K562 (cell line): Measurements from ENCODE around the gene CTIF. TPM values are rescaled to one million over a fixed set of nuclear protein-coding genes. Genes with fewer than 3 reads are reported as not detected.
A peak's percentile ranks its signal among the peaks of the same experiment; 100 is the strongest.

Source experiments
- ARID1B ChIP-seq: fragments of 450-650 bp; IDR thresholded peaks from 2 replicates; pipeline ENCODE4 v1.6.1; 2016; ENCODE audit warnings: antibody characterized with exemption, mild to moderate bottlenecking, inconsistent platforms
- BRD9 ChIP-seq: fragments of 450-650 bp; IDR thresholded peaks from 2 replicates; pipeline ENCODE4 v1.6.1; 2018; ENCODE audit warnings: low read depth; ENCODE audit not compliant: partially characterized antibody
- CBX1 ChIP-seq: sonication (generic); IDR thresholded peaks from 2 replicates; pipeline ENCODE4 v1.6.1; 2016; ENCODE audit warnings: antibody characterized with exemption, low read depth, mild to moderate bottlenecking
- CBX3 ChIP-seq, 2 experiments: IDR thresholded peaks; 1 replicate in 1 of 2; 2 replicates in 1 of 2; pipeline ENCODE4 v1.6.1; 2012; ENCODE audit warnings: inconsistent platforms in 2 of 2, low read length in 2 of 2, borderline replicate concordance in 1 of 2, control low read depth in 1 of 2
- DLX4 ChIP-seq: fragments of 250-450 bp; sonication (Bioruptor Pico); IDR thresholded peaks from 2 replicates; pipeline ENCODE4 v1.6.1; 2021; ENCODE audit warnings: mild to moderate bottlenecking
- EGR1 ChIP-seq: fragments of 450-650 bp; conservative IDR thresholded peaks from 2 replicates; pipeline ENCODE4 v1.6.1; 2017; ENCODE audit warnings: mild to moderate bottlenecking
- ESRRA ChIP-seq: fragments of 450-650 bp; IDR thresholded peaks from 2 replicates; pipeline ENCODE4 v1.6.1; 2014; ENCODE audit warnings: low read depth, mild to moderate bottlenecking, moderate library complexity, borderline replicate concordance
- GABPB2 ChIP-seq: fragments of 250-450 bp; sonication (Bioruptor Pico); conservative IDR thresholded peaks from 2 replicates; pipeline ENCODE4 v1.5.1; 2021; ENCODE audit warnings: mild to moderate bottlenecking
- HMG20A ChIP-seq: fragments of 450-650 bp; formaldehyde crosslinking; conservative IDR thresholded peaks from 2 replicates; pipeline ENCODE4 v1.4.0; 2020; ENCODE audit warnings: mild to moderate bottlenecking, mixed read lengths
- KHSRP ChIP-seq: fragments of 450-650 bp; IDR thresholded peaks from 2 replicates; pipeline ENCODE4 v1.6.1; 2017
- KLF16 ChIP-seq: IDR thresholded peaks from 2 replicates; pipeline ENCODE4 v1.6.1; 2016; ENCODE audit warnings: antibody characterized with exemption
- NCOA1 ChIP-seq: fragments of 450-650 bp; IDR thresholded peaks from 2 replicates; pipeline ENCODE4 v1.6.1; 2016; ENCODE audit warnings: low read depth
- POLR2A ChIP-seq: fragments of 450-650 bp; conservative IDR thresholded peaks from 2 replicates; pipeline ENCODE4 v1.6.1; 2016
- POLR2B ChIP-seq: fragments of 450-650 bp; IDR thresholded peaks from 2 replicates; pipeline ENCODE4 v1.6.1; 2018; ENCODE audit warnings: low read depth; ENCODE audit not compliant: partially characterized antibody
- POLR2G ChIP-seq: fragments of 200-400 bp; formaldehyde crosslinking; IDR thresholded peaks from 2 replicates; pipeline ENCODE4 v1.6.1; 2017; ENCODE audit warnings: low read depth, mild to moderate bottlenecking, antibody characterized with exemption, low read length, moderate library complexity
- RBM39 ChIP-seq: fragments of 200-400 bp; formaldehyde crosslinking; optimal IDR thresholded peaks from 2 replicates; pipeline ENCODE3; 2018; ENCODE audit warnings: low read depth, low read length
- RFX5 ChIP-seq: IDR thresholded peaks from 2 replicates; pipeline ENCODE4 v1.6.1; 2011; ENCODE audit warnings: low read depth, mild to moderate bottlenecking, improper control_type of control experiment, low read length
- SP2 ChIP-seq: IDR thresholded peaks from 2 replicates; pipeline ENCODE4 v1.6.1; 2011; ENCODE audit warnings: mild to moderate bottlenecking, low read depth, low read length, moderate library complexity; ENCODE audit not compliant: poor library complexity, severe bottlenecking; ENCODE audit errors: extremely low read depth
- TAF7 ChIP-seq: fragments of 450-650 bp; IDR thresholded peaks from 2 replicates; pipeline ENCODE4 v1.6.1; 2016; ENCODE audit warnings: missing genetic modification characterization, missing compliant biosample characterization
- TCF7L2 ChIP-seq: fragments of 150-350 bp; IDR thresholded peaks from 2 replicates; pipeline ENCODE4 v1.6.1; 2016; ENCODE audit warnings: low read depth, mild to moderate bottlenecking, low read length, moderate library complexity
- TGIF2 ChIP-seq: sonication (generic); formaldehyde crosslinking; IDR thresholded peaks from 2 replicates; pipeline ENCODE4 v1.8.1; 2022; ENCODE audit warnings: mild to moderate bottlenecking, missing genetic modification reagents, moderate library complexity
- WHSC1 ChIP-seq: IDR thresholded peaks from one replicate; pipeline ENCODE4 v1.6.1; 2012; ENCODE audit warnings: low read length, control low read depth, inconsistent platforms
- XRCC5 ChIP-seq: fragments of 200-400 bp; formaldehyde crosslinking; IDR thresholded peaks from 2 replicates; pipeline ENCODE4 v1.6.1; 2017; ENCODE audit warnings: low read depth, mild to moderate bottlenecking, low read length
- ZBTB12 ChIP-seq: fragments of 250-450 bp; sonication (Bioruptor Pico); IDR thresholded peaks from 2 replicates; pipeline ENCODE4 v1.4.0; 2020
- ZNF263 ChIP-seq: sonication (generic); formaldehyde crosslinking; IDR thresholded peaks from 2 replicates; pipeline ENCODE4 v1.8.0; 2022; ENCODE audit warnings: mild to moderate bottlenecking, missing genetic modification reagents, borderline replicate concordance
- ZNF740 ChIP-seq, 3 experiments: fragments of 200-800 bp in 1 of 3; sonication (Bioruptor generic) in 1 of 3; sonication (generic) in 1 of 3; formaldehyde crosslinking in 1 of 3; IDR thresholded peaks; 2 replicates each; pipeline versions ENCODE4 v1.6.1 to v1.8.0; 2016 to 2022; ENCODE audit warnings: mild to moderate bottlenecking in 2 of 3, missing compliant biosample characterization in 2 of 3, missing genetic modification characterization in 2 of 3, missing genetic modification reagents in 1 of 3
- ZNF785 ChIP-seq: fragments of 250-450 bp; sonication (Bioruptor Pico); IDR thresholded peaks from 2 replicates; pipeline ENCODE4 v1.4.0; 2020; ENCODE audit warnings: mild to moderate bottlenecking
- polyA plus RNA-seq, 8 experiments: library from polyadenylated mRNA; depleted of rRNA in 4 of 8; stranded (reverse) in 5 of 8; unstranded in 3 of 8; fragments of >200 nt; fragmentation: Nextera tagmentation in 2 of 8; fragmentation: Illumina TruSeq in 1 of 8; extraction: Ambion mirVana in 2 of 8; extraction: Trizol in 1 of 8; gene quantifications; 2 replicates each; pipeline versions ENCODE4 v1.2.1 to v1.2.3, GENCODE V29; 2011 to 2014; ENCODE audit warnings: inconsistent platforms in 1 of 8, missing spikeins in 1 of 8
- total RNA-seq, 7 experiments: library from RNA; depleted of rRNA in 6 of 7; stranded (reverse); fragments of >200 nt in 6 of 7; fragmentation: Illumina TruSeq in 2 of 7; extraction: Trizol in 2 of 7; gene quantifications; 2 replicates each; pipeline versions ENCODE4 v1.2.1 to v1.2.3, GENCODE V29; 2011 to 2021; ENCODE audit warnings: low replicate concordance in 1 of 7

The CTIF gene
- total and polyA plus RNA-seq, 9 of the 15 experiments (the other 6 are each of a cell fraction or from before 2014, with no cell fraction given), result 0.17 to 11.5 (median 2.2) TPM

GRCh38 chr18:48566589-48566988 lies 27.8 kb downstream of the CTIF start (continued):
- TF ChIP-seq DLX4 (CRISPR knock-in tag) (no peak), TGIF2 (CRISPR knock-in tag) (no peak), NCOA1 (no peak), EGR1 (no peak), ZNF740 (CRISPR knock-in tag; IDR thresholded peaks at IDR 0.05) (no peak), ZNF740 (tag; IDR thresholded peaks at IDR 0.05) (peak in 1 of 2 experiments; percentile 79; a peak in 2 of 4 replicates), ARID1B (peak; percentile 56; the same call in 1 of the 2 replicates), POLR2G (no peak), POLR2B (no peak), BRD9 (no peak), TCF7L2 (no peak), XRCC5 (no peak), CBX3 (IDR thresholded peaks at IDR 0.05; ENCODE audit: borderline replicate concordance in 1 of 2, low read length in 2 of 2) (no peak), SP2 (no peak), GABPB2 (CRISPR knock-in tag) (no peak), HMG20A (CRISPR knock-in tag) (no peak), CBX1 (no peak), TAF7 (tag) (0 out of 2 replicates have a peak, but pooled peaks have one; percentile 35), KHSRP (no peak), RBM39 (no peak), RFX5 (no peak), KLF16 (no peak), WHSC1 (no peak), ZNF263 (CRISPR knock-in tag) (no peak), ZBTB12 (CRISPR knock-in tag) (peak; percentile 61; the same call in 1 of the 2 replicates), ZNF785 (CRISPR knock-in tag) (no peak), POLR2A (no peak), ESRRA (no peak)
